ENCODE results near the gene AGFG2.
"Not testable (repeated sequence)": the region's sequence is repeated elsewhere in the genome, so short reads cannot be mapped to it uniquely, and the experiment has no call there.

Gene AGFG2, protein sequence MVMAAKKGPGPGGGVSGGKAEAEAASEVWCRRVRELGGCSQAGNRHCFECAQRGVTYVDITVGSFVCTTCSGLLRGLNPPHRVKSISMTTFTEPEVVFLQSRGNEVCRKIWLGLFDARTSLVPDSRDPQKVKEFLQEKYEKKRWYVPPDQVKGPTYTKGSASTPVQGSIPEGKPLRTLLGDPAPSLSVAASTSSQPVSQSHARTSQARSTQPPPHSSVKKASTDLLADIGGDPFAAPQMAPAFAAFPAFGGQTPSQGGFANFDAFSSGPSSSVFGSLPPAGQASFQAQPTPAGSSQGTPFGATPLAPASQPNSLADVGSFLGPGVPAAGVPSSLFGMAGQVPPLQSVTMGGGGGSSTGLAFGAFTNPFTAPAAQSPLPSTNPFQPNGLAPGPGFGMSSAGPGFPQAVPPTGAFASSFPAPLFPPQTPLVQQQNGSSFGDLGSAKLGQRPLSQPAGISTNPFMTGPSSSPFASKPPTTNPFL

DNA sequence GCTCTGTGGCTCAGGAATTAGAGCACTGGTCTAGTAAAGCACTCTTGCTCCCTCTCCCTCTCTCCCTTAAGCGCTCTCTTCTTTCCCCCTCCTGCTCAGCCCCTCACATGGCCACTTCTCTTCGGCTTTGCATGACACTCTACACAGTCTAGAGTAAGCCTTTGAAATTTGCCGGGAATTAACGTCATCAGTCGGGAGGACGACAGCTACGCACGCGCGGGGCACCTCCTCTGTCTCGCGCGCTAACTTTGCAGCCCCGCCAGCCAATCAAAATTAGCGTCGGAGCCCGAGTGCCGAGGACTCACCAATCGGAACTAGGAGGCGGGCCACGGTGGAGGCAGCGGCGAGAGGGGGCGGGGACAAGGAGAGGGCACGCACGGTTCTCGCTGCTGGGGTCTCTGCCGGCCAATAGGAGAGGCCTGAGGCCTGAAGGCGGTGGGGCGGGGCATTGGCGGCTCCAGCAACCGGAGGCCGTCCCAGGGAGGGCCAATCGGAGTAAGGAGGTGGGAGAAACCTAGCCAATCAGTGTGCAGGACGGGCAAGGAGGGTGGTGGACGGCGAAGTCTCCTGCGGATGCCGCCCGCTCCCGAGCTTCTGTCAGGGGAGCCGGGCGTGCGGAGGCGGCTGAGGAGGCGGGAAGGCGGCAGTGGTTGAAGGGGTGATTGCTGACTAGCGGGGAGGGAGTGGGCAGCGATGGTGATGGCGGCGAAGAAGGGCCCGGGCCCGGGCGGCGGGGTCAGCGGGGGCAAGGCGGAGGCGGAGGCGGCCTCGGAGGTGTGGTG is at the start of gene AGFG2:
AGFG2 (plus strand) TSS at position 550 of the 782 bp plus-strand sequence; CDS start at position 694, 144 bp downstream.
- peak; percentile 100 for DNase-seq

DNA sequence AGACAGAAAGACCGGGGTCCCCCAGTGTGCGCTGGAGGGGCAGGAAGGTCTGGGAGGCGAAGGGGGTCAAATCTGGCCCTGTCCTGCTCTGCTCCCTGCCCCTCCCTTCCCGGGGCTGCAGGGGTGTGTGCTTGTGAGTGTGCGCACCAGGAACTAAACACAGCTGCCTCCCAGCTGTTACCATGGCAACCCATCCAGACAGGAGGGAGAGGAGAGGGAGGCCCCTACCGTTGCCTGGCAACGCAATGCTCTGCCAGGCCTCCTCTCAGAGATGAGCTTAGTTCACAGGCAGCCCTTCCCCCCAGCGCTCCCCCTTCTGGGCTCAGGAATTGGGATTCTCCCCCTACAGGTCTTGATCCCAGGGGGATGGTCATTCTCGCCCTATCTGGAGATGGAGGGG is 49.2 kb upstream of the AGFG2 start:
- DNase-seq = peak; percentile 69

DNA sequence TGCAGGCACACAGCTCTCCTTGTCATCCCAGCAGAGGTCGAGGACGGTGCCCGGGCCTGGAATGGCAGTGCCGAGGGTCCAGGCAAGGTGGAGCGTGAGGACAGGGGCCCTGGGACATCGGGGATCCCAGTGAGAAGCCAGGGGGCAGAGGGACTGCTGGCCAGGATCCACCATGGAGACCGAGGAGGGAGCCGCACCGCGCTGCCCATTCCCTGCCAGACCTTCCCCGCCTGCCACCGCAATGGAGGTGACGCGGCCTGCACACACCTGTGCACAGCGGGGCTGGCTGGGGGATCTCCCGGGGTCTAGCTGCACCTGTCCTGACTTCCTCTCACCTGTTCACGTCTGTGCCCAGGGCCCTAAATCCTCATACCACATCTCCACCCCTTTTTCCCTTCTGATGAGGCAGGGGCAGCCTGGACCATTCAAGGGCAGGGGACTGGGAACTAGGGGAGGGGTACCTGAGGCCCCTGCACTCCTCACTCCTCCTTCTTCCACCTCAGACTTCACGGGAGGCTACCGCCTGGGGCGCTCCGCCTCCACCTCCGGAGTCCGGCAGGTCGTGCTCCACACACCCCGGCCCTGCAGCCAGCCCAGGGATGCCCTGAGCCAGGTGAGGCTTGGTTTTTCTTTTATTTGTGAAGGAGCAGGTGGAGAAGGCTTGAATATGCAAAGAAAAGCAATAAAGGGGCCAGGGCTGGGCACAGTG is 48.4 kb upstream of the AGFG2 start:
- DNase-seq = no peak

DNA sequence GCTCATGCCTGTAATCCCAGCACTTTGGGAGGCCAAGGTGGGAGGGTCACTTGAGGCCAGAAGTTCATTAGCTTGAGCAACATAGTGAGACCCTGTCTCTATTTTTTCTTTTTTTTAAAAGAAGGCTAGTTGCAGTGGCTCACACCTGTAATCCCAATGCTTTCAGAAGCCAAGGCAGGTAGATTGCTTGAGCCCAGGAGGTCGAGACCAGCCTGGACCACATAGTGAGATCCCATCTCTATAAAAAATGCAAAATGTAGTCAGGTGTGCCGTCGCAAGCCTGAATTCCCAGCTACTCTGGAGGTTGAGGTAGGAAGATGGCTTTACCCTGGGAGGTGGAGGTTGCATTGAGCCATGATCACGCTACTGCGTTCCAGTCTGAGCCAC is 47.8 kb upstream of the AGFG2 start:
- DNase-seq = no peak

DNA sequence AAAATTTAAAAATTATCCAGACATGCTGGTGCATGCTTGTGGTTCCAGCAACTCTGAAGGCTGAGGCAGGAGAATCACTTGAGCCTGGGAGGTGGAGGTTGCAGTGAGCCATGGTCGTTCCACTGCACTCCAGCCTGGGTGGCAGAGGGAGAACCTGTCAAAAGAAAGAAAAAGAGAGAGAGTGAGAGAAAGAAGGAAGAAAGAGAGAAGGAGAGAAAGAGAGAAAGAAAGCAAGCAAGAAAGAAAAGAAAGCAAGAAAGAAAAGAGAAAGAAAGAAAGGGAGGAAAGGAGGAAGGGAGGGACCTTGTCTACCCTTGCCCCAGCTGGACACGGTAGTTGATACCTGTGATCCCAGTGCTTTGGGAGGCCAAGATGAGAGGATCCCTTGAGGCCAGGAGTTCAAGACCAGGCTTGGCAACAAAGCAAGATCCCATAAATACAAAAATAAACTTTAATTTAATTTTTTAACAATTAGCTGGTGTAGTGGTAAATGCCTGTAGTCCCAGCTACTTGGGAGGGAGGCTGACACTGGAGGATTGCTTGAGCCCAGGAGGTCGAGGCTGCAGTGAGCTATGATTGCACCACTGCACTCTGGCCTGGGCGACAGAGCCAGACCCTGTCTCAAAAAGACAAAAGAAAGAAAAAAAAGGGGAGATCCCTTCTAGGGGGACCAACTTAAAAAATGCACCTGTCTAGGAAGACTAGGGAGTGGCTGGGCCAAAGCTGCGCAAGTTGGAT is 46.1 kb upstream of the AGFG2 start:
- no peak for DNase-seq

DNA sequence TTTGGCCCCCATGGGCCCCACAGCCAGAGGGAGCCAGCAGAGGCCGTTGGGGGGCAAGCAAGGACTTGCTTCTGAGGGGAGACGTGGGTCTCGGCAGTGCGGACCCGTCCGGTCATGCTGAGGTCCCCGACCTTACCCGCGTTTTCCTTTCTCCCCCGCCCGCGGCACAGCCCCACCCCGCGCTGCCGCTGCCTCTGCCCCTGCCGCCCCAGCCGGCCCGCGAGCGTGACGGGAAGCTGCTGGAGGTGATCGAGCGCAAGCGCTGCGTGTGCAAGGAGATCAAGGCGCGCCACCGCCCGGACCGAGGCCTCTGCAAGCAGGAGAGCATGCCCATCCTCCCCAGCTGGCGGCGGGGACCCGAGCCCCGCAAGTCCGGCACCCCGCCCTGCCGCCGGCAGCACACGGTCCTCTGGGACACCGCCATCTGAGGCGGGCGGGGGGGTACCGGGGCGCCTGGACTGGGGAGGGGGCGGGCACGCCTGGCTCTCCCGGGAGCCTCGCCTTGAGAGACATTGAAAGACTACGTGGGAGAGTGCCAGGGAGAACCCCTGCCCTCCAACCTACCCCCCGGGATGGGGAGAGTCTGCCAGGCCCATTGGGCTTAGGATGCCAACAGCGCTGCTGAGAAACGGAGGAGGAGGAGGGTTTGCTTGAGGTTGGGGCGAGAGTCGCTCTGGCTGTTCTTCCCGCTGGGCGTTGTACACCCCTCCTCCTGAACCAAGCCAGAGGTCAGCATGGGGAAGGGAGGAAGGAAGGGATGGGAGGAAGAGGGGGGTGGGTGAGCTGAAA is 45.3 kb upstream of the AGFG2 start:
- no peak for DNase-seq

DNA sequence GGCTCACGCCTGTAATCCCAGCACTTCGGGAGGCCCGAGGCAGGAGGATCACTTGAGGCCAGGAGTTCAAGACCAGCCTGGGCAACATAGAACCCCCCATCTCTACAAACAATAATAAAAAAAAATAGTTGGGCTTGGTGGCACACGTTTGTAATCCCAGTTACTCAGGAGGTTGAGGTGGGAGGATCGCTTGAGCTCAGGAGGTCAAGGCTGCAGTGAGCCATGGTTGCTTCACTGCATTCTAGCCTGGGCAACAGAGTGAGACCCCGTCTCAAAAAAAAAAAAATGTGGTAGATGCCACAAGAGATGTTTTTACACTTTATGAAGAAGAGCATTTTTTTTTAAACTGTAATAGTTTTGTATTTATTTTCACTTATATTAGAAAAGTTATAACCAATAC is 42.5 kb upstream of the AGFG2 start:
- no peak for DNase-seq

DNA sequence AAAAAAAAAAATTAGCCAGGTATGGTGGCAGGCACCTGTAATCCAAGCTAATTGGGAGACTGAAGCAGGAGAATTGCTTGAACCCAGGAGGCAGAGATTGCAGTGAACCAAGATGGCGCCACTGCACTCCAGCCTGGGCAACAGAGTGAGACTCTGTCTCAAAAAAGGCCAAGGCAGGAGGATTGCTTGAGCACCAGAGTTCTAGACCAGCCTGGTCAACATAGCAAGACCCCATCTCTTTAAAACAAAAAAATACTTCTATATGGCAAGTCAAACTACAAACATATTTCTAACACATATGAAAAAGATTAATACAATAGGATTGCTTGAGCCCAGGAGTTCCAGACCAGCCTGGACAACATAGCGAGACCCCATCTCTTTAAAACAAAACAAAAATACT is 38.3 kb upstream of the AGFG2 start:
- not testable (repeated sequence) for DNase-seq

DNA sequence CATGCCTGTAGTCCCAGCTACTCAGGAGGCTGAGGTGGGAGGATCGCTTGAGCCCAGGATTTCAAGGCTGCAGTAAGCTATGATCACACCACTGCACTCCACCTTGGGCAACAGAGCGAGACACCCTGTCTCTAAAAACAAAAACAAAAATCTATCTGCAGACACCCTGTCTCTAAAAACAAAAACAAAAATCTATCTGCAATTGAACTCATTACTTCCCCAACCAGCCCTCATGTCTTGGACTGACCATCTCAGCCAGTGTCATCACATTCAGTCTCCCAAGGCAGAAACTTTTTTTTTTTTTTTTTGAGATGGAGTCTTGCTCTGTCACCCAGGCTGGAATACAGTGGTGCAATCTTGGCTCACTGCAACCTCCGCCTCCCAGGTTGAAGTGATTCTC is 35.0 kb upstream of the AGFG2 start:
- not testable (repeated sequence) for DNase-seq

DNA sequence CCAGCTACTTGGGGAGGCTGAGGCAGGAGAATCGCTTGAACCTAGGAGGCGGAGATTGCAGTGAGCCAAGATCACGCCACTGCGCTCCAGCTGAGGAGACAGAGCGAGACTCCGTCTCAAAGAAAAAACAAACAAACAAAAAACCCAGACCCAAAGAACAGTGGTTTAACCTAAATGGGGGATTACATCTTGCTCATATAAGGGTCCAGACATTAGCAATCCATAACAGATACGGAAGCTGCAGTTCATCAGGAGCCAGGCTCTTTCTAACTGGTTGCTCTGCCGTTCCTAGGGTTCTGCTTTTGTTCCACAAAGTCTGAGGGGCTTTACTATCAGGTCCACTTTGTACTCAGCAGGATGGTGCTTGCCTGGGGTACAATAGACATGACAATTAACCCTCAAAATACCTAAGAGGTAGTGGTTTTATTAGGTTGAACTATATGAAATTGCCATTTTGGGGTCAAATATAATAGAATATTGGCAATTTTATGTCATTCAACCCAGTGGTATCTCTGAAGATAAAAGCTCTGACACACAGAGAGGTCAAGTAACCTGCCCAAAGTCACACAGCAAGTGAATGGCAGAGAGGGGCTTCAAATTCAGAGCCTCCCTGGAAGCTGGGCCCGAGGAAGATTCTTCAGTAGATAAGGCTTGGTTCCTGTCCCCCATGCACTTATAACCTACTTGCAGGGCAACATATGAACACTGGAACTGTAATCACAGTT is 34.0 kb upstream of the AGFG2 start:
- DNase-seq = no peak

DNA sequence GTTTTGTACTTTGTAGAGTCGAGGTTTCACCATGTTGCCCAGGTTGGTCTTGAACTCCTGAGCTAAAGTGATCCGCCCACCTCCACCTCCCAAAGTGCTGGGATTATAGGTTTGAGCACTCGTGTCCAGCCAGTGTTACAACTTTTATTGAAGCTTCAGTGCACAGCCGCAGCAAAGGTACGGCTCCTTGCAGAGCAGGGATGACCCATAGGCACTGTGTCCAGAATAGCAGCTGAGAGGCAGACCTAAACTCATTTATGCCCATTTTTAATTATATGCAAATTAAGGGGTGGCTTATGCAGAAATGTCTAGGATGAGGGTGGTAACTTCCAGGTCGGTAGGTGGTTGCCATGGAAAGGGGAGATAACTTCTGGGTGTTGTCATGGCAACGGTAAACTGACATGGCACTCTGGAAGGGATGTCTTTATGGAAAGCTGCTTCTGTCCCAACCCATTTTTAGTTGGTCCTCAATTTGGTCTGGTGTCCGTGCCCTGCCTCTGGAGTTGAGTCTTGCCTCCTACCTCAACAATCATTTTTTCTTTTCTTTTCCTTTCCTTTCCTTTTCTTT is 32.6 kb upstream of the AGFG2 start:
- no peak for DNase-seq

DNA sequence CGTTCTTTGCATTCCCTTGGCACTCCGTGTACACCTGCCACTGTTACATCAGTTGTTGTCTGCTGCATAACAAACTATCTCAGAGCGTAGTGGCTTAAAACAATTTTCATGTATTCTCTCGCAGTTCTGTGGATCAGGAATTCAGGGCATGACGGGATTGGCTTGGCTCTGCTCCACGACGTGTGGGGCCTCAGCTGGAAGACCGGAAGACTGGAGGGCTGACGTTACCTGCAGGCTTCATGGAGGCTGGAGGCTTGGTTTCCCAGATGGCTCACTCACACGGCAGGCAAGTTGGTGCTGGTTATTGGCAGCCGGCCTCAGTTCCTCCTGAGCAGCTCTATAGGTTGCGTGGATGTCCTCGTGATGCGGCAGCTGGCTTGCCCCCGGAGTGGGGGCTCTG is 29.8 kb upstream of the AGFG2 start:
- DNase-seq = peak; percentile 69

DNA sequence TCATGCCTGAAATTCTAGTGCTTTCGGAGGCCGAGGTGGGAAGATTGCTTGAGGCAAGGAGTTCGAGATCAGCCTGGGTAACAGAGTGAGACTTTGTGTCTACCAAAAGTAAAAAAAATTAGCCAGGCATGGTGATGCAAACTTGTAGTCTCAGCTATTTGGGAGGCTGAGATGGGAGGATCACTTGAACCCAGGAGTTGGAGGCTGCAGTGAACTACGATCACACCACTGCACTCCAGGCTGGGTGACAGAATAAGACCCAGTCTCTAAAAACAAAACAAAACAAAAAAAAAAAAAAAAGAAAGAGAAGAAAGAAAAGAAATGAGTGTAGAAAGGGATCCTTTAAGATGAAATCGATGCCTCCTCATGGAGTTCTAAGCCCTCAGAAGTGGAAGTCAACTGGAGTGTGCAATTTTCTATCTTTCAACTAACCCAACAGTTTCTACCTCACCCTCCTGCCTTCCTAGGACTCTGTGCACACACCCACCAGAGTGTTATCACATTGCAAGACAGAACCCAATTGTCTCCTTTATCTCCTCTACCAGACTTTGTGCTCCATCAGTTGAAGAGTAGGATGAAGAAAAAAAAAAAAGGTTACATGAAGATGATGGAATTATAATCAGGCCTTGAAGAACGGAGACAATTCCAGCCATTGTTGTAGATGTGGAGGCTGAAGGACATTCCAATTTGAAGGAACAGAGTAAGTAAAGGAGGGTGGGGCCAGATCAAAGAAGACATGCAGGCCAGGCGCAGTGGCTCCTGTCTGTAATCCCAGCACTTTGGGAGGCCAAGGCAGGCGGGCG is 28.4 kb upstream of the AGFG2 start:
- DNase-seq = no peak

DNA sequence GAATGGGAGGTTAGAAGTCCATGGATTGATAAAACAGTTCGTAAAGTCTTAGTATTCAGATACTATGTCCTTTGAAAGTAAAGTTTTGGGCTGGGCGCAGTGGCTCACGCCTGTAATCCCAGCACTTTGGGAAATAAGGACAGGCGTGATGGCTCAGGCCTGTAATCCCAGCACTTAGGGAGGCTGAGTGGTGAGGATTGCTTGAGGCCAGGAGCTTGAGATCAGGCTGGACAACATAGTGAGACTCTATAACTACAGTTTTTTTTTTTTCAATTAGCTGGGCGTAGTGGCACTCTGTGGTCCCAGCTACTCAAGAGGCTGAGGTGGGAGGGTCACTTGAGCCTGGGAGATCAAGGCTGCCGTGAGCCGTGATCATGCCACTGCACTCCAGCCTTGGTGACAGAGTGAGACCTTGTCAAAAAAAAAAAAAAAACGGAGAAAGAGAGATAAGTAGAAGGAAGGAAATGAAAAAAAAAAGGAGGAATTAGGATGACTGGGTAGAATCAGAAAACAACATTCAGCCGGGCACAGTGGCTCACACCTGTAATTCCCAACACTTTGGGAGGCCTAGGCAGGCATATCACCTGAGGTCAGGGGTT is 25.7 kb upstream of the AGFG2 start:
- DNase-seq = no peak

DNA sequence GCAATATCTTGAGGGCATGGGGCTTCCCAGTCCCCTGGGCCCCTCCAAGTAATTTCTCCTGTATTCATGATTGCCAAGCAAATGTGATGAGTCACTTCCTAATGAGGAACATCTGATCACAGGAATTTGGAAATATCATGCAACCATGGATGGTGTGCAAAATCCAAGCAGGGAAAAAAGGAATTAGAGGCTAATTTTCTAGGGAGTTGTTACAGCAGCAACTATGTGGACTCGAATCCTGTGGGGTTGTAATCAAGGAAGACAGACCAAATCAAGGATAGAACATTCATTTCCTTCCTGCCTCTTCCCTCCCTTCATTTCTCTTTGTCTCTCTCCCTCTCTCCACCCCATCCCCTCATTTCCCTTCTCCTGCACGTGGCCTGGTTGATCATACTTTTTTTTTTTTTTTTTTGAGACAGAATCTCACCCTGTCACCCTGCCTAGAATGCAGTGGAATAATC is 23.9 kb upstream of the AGFG2 start:
- DNase-seq = peak; percentile 71

DNA sequence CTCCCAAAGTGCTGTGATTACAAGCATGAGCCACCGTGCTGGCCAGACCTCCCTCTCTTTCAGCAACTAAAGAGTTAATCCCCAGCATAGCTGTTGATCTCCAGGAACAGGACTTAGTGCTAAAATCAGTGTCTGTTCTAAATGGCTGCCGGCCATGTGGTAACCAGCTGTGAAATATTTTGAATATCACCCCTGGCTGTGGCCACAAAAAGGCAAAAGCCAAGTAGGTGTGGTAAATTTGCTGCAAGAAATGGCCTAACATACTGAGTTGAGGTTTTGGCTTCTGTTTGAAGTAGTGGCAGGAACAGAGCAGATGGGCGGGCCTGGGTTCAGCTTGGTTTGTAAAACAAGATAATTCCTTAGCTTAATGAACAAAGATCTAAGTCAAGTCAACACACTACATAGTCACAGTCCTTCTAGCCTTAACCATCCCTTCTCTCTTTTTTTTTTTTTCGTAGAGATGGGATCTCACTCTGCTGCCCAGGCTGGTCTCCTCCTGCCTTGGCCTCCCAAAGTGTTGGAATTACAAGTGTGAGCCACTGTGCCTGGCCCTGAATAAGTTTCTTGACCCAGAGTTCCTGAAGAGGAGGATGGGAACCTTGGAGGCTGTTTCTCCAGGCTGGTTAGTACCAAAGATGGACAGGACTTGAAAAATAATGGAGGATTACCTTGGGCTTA is 22.7 kb upstream of the AGFG2 start:
- DNase-seq = peak; percentile 91

DNA sequence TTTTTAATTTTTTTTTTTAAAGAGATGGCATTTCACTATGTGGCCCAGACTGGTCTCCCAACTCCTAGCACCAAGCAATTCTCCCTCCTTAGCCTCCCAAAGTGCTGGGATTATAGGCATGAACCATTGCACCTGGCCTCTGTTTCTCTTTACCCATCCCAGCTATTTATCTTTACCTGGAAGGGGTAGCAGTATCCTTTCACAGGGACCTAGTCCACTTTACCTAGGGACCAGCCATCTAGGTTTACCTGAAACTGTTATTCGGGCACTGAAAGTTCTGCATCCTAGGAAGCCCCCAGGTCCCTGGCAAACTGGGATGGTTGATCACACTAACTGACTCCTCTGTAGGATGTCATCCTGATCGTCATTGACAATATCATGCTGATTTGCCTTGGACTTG is 21.7 kb upstream of the AGFG2 start:
- DNase-seq = no peak

DNA sequence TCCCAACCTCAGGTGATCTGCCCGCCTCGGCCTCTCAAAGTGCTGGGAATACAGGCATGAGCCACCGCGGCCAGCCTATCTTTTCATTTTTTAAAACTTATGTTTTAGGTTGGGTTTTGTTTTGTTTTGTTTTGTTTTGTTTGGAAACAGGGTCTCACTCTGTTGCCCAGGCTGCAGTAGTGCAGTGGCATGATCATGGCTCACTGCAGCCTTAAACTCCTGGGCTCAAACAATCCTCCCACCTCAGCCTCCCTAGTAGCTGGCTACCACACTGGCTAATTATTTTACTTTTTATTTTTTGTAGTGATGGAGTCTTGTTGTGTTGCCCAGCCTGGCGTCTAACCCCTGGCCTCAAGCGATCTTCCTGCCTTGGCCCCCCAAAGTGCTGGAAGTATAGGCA is 19.4 kb upstream of the AGFG2 start:
- no peak for DNase-seq

DNA sequence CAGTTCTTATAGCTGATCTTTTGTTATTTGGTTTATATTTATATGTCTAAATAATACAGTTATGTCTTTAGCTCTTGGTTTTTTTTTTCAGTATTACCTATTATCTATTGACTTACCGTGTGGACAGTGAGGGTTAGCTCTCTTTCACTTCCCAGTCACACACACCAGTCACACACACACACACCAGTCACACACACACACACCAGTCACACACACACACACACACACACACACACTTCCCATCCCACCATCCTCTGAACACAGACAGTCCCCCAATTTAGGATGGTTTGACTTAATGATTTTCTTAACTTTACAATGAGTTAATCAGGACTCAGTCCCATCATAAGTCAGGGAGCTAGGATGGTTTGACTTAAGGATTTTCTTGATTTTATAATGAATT is 18.9 kb upstream of the AGFG2 start:
- DNase-seq = no peak
